HL-60 (cell line): Measurements from ENCODE around the gene EPN1.

Experiments used
- CTCF ChIP-seq: IDR thresholded peaks from one replicate; pipeline ENCODE4 v1.5.1; 2011; ENCODE audit warnings: low read length, control low read depth, inconsistent platforms; ENCODE audit not compliant: insufficient read depth
- POLR2AphosphoS5 ChIP-seq: IDR thresholded peaks from 2 replicates; pipeline ENCODE4 v1.6.1; 2012; ENCODE audit warnings: low read depth

GRCh38 chr19:55671054-55671378 lies 4.0 kb upstream of the EPN1 start:
- TF ChIP-seq CTCF (no peak), POLR2AphosphoS5 (no peak)
